Stromal cell of bone marrow (primary cell): ENCODE results near the gene ADAMTSL5.
"Not testable (repeated sequence)": the region's sequence is repeated elsewhere in the genome, so short reads cannot be mapped to it uniquely, and the experiment has no call there.

Source experiments
- DNase-seq: peaks from one replicate; pipeline ENCODE4 v3.0.0-alpha.2; 2012; ENCODE audit warnings: low read depth

The ADAMTSL5 gene

DNA sequence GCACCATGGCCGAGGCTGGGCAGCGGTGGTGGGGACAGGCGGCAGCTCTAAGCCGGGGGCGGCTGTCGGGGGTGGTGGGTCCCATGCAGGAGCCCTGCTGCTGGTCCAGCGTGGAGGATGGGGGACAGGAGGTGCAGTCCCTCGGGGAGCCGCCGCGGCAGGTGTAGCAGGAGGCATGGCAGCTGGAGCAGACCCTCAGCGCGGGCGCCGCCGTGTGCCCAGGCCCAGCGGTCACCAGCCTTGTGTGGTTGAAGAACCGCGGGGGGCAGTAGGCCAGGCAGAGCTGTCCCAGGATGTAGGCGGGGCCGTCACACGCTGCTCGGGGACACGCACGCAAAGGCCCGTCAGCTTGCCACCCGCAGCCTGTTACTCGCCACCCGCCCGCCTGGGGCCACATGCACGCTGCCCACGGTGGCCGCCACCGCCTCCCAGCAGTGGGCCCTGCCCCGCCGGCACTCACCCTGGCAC is 30.9 kb downstream of the ADAMTSL5 start:
- no peak for DNase-seq

- DNase-seq: no peak
These were observed 31.5 kb downstream of the ADAMTSL5 start for GRCh38 chr19:1481224-1481892.

- peak; percentile 88 for DNase-seq
These were observed 33.7 kb downstream of the ADAMTSL5 start, which contains the start of gene C19orf25 for GRCh38 chr19:1478934-1479707. Gene C19orf25, minus strand, starts transcription at chr19:1479215. Its CDS starts 312 bp downstream, at chr19:1478903.

DNA sequence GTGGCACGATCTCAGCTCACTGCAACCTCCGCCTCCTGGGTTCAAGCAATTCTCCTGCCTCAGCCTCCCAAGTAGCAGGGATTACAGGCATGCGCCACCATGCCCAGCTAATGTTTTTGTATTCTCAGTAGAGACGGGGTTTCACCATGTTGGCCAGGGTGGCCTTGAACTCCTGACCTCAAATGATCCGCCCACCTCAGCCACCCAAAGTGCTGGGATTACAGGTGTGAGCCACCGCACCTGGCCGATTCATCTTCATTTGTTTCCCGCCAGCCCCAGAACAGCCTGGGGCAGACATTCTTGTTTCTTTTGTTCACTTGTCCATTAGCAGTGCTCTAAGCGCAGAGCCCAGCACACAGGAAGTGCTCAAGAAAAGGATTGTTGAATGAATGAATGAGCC is 35.8 kb downstream of the ADAMTSL5 start:
- DNase-seq: not testable (repeated sequence)

- no peak for DNase-seq
These were observed 36.9 kb downstream of the ADAMTSL5 start for GRCh38 chr19:1475751-1476437.

DNA sequence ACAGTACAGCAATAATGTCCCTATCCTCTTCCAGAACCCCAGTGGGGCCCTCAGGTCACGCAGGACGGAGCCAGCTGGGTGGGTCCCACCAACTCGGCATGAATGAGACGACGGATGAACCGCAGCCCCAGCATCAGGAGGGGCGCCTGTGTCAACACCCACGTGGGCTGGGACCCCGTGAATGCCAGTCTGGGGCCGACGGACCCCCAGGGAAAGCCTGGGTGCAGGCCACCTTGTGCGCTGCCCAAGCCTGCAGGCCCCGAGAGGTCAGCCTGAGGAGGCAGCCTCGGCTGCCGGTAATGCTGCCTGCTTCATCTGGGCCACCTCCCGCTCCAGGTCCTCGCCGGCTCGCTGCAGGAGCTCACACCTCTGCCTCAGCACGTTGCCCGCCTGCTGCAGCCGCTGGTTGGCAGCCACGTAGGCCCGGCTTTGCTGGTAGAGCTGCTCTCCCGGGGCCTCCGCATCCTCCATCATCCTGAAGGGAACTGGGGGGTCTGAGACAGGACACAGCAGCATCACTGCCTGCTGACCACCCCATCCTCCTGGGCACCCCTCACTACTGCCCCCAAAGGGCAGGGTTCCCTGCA is 38.0 kb downstream of the ADAMTSL5 start:
- no peak for DNase-seq

GRCh38 chr19:1474011-1474764 is 38.6 kb downstream of the ADAMTSL5 start:
- no peak for DNase-seq

DNA sequence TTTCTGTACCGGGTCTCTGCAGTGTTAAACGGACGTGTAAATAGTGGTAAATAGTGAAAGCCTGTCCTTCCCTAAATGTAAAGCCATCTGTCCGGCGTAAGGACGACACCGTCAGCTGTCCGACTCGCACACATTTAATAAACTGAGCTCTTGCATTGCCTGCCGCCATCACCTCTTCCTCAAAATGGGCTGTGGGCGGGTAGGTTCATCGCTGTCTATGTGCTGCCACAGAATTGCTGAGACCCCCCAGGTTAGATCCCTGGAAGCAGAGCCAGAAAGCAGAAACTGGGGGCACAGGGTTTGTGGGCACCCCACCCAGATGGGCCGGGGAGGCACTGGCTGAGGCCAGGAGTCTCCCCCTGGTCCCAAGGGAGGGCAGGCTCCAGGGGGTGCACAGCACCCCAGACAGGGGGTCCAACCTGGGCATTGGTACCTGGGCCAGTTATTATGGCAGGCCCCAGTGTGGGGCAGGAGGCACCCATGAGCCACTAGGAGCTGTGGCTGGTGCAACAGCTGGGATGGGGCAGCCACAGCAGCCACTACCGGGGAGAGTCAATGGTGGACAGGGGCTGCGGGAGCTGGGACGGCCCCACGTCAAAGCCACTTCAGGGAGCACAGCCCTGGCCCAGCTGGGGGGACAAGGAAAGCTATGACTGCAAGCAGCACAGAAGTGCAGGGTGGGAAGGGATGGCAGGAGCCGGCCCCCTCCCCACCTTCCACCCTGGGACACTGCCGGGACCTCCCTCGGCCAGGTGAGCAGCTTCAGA is 39.6 kb downstream of the ADAMTSL5 start:
- DNase-seq: no peak

DNA sequence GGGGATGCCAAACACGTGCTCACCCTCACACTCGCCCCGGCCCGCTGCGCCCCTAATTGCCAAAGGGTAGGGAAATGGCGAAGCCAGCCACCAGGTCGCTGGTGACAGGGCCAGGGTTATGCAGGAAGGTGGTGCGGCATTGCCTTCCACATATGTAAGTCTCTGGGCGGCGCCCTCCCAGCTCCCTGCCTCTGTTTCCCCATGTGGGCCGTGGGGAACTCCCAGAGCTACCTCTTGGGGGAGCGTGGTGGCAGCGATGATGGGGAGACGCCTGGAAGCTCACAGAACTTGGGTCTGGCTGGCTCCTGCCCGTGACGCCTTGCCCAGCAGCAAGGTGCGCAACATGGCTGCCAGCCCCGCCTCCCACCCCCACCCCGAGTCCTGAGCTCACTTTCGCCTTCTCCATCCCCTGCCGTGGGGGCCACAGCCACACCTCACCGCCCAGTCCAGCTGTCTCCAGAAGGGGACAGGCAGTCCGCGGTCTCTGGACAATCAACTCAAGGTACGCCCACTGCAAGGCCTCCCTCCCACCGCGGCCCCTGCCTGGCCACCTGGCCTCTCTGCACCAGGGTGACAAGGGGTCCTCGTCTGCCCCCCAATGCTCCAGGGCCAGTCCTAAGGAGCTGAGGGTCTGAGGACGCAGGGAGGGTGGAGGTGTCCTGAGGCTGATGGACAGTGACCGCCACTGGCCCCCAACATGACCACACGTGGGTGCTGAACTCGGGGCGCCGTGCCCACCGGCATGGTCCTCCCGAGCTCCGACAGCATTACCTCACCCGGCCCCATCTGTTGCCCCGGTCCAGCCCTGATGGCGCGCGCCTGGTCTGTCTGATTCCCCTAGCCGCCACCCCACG is 40.4 kb downstream of the ADAMTSL5 start:
- DNase-seq: no peak

- DNase-seq: no peak
These were observed 41.2 kb downstream of the ADAMTSL5 start for GRCh38 chr19:1471515-1472160.

- no peak for DNase-seq
These were observed 41.8 kb downstream of the ADAMTSL5 start for GRCh38 chr19:1471010-1471514.

DNA sequence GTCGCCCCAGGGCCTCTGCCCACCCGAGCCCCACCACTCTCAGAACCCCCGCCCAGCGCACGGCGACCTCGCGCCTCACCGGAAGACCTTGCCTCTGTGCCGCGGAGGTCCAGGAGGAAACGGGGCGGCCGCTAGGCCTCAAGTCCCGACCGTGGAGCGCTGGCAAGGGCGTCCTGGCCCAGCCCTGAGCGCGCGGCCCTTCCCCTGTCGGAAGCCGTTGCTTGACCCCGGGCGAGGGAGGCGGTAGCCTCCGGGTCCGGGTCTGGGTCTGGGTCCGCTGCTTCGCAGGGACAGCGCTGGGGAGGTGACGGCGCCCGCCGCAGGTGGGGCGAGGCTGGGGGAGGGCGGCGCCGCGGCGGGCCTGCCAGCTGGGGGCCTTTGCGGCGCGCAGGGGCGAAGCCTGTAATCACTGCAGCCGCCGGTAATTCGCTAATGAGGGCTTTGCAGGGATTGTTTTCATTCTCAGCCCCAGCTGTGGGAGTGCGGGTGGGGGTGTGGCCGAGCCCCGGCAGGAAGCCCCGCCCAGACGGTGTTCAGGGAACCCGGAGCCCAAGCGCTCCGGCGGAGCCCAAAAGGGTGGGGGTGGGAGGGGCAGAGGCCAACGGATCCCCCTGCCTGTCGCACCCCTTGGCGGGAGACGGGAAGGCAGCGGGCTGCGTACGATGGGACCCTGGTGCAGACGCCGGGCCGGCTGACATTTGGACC is 42.4 kb downstream of the ADAMTSL5 start:
- DNase-seq: no peak

- DNase-seq: no peak
These were observed 42.8 kb downstream of the ADAMTSL5 start for GRCh38 chr19:1470055-1470304.

DNA sequence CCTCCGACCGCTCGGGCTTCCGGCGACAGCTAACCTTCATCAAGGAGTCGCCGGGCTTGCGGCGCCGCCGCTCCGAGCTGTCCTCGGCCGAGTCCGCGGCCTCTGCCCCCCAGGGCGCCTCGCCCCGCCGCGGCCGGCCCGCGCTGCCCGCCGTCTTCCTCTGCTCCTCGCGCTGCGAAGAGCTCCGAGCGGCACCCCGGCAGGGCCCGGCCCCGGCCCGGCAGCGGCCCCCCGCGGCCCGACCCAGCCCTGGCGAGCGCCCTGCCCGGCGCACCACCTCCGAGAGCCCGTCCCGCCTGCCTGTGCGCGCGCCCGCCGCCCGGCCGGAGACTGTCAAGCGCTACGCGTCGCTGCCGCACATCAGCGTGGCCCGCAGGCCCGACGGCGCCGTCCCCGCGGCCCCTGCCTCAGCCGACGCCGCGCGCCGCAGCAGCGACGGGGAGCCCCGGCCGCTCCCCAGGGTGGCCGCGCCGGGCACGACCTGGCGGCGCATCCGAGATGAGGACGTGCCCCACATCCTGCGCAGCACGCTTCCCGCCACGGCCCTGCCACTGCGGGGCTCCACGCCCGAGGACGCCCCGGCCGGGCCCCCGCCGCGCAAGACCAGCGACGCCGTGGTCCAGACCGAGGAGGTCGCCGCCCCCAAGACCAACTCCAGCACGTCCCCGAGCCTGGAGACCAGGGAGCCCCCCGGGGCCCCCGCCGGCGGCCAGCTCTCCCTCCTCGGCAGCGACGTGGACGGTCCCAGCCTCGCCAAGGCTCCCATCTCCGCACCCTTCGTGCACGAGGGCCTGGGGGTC is 43.4 kb downstream of the ADAMTSL5 start:
- no peak for DNase-seq

- no peak for DNase-seq
These were observed 44.0 kb downstream of the ADAMTSL5 start for GRCh38 chr19:1468821-1469254.

GRCh38 chr19:1468274-1468820 is 44.5 kb downstream of the ADAMTSL5 start:
- no peak for DNase-seq

DNA sequence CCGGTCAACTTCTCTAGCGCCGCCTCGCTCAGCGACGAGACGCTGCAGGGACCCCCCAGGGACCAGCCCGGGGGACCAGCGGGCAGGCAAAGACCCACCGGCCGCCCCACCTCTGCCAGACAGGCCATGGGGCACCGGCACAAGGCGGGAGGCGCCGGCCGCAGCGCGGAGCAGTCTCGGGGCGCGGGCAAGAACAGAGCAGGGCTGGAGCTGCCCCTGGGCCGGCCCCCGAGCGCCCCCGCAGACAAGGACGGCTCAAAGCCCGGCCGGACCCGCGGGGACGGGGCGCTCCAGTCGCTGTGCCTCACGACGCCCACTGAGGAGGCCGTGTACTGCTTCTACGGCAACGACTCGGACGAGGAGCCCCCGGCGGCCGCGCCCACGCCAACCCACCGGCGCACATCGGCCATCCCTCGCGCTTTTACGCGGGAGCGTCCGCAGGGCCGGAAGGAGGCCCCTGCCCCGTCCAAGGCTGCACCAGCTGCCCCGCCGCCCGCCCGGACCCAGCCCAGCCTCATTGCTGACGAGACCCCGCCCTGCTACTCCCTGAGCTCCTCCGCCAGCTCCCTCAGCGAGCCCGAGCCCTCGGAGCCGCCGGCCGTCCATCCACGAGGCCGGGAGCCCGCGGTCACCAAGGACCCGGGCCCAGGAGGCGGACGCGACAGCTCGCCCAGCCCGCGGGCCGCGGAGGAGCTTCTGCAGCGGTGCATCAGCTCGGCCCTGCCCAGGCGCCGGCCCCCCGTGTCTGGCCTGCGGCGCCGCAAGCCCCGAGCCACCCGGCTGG is 45.1 kb downstream of the ADAMTSL5 start:
- DNase-seq: no peak
